ENCODE measurements around the gene PSMD3.
"Not testable (repeated sequence)": the region's sequence is repeated elsewhere in the genome, so short reads cannot be mapped to it uniquely, and the experiment has no call there.

PSMD3 gene

DNA sequence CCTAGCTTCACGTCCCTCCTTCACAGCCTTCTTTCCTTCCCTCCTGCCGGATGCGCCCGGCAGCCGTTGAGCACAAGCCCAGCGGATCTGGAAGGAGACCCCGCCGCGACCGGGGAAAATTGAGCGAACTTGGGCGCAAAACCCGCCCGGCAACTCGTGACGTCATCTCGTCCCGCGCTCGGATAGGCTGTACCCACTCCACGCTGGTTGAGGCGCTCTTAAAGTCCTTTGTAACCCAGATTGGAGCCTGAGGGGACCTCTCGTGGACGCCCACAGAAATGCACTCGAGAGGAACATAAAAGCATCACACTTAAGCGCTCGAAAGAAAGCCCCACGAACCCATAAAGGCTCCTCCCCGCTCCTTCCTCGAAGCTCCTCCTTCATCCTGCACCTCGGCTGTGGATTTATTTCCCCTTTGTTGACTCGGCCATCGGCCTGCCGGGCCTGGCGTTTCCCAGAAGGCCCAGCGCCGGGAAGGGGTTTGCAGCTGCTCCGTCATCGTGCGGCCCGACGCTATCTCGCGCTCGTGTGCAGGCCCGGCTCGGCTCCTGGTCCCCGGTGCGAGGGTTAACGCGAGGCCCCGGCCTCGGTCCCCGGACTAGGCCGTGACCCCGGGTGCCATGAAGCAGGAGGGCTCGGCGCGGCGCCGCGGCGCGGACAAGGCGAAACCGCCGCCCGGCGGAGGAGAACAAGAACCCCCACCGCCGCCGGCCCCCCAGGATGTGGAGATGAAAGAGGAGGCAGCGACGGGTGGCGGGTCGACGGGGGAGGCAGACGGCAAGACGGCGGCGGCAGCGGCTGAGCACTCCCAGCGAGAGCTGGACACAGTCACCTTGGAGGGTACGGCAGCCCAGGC is at the start of gene PSMD3:
Gene PSMD3, plus strand, starts transcription at position 457 of the 856 bp plus-strand sequence. Its CDS starts 164 bp downstream, at position 621.
- DNase-seq (ENCODE audit: low read depth): peak; percentile 100

DNA sequence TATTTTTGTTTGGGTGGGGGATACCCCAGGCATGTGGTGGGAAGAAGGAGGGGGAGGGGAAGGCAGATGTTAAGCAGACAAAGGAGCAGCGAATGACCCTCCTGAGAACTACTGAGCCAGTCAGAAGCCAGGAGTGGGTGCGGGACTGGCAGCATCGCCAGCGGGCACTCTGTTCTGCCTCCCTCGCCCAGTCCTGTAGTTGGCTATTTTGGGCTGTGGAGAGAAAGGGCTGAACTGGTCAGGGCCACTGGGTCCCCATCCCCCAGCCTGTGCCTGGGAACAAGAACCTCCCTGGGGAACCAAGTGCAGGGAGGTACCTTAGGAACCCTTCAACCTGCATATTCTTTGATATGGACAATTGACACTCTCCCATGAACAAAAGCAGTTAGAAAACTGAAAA is 46.7 kb upstream of the PSMD3 start:
- DNase-seq (ENCODE audit: low read depth): no peak

DNA sequence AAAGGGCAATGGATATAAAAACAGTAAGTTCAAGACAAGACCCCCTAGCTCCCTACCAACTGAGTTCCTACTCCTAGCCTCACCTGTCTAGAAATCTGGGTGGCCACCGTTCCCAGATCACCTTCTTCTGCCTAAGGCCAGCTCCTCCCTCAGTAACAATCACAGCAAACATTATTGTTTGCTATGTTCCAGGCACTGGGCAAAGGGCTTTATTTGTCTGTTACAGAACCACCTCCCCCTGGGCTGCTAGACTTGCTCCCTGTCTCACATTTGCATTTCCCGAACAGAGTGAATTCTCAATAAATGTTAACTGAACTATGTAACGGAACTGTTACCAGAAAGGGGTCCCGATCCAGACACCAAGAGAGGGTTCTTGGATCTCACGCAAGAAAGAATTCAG is 46.3 kb upstream of the PSMD3 start:
- DNase-seq (ENCODE audit: low read depth): no peak

DNA sequence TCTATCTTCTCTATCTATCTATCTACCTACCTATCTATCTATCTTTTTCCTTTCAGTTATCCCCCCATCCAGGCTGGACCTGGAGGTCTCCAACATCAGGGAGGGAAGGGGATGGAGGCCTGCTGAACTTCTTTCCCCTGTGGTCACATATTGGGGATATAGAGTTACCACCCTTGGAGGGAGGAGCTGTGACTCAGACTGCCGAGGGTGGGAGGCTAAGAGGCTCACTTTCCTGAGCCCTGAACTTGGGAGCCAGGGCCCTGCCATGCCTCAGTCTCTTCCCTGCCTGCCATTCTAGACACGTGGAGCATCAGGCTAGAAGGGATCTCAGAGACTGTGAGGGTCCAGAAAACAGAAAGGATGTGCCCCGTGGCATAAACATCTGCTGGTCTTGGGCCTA is 44.7 kb upstream of the PSMD3 start:
- no peak for DNase-seq (ENCODE audit: low read depth)

DNA sequence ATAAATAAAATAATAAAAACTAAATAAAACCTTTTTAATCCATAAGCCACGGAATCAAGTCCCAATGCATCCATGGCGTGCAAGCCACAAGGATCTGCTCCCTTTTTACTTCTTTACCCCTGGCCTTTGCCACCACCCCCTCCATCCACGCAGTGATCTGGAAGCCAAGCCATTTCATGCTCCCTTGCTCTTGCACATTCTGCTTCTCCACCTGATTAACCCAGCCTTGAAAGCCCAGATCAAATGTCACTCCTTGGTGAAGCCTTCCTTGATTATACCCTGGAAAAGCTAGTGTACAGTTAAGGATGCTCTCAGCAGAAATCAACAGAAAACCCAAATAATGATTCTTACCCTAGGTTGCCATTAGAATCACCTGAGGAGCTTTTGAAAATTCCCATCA is 43.2 kb upstream of the PSMD3 start:
- DNase-seq (ENCODE audit: low read depth): no peak

DNA sequence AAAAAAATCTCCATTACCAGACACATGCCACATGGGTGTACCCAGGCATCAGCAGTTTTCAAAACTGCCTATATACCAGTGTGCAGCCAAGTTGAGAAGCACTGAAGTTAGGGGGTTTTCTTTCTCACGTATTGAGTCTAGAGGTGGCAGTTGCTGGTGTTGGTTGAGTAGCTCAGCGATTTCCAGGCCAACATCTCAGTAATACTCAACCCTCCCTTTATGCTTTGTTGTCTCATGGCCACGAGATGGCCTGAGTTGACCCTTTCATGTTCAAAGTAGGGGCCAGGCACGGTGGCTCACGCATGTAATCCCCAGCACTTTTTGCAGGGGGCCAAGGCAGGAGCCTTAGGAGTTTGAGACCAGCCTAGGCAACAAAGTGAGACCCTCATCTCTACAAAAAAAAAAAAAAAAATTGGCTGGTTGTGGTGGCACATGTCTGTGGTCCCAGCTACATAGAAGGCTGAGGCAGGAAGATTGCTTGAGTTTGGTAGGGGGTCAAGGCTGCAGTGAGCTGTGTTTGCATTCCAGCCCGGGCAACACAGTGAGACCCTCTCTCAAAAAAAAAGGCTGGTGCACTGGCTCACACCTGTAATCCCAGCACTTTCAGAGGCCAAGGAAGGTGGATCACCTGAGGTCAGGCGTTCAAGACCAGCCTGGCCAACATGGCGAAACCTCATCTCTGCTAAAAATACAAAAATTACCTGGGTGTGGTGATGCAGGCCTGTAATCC is 42.3 kb upstream of the PSMD3 start:
- DNase-seq (ENCODE audit: low read depth): no peak

DNA sequence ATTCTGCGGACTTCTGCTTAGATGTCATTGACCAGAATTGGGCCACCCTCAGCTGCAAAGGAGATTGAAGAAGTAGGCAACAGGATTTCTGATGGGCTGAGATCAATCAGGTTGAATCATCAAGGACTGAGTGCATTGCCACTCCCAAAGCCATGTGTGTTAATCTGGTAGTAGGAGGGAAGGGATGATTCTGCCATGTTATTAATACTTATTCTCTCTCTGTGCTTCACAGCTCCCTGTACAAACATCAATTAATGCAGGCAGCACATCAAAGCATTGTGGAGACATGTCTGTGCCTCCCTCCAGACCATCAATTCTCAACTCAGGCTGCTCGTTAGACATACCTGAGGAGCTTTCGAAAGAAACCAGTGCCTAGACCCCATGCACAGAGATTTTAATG is 41.5 kb upstream of the PSMD3 start:
- DNase-seq (ENCODE audit: low read depth): no peak

DNA sequence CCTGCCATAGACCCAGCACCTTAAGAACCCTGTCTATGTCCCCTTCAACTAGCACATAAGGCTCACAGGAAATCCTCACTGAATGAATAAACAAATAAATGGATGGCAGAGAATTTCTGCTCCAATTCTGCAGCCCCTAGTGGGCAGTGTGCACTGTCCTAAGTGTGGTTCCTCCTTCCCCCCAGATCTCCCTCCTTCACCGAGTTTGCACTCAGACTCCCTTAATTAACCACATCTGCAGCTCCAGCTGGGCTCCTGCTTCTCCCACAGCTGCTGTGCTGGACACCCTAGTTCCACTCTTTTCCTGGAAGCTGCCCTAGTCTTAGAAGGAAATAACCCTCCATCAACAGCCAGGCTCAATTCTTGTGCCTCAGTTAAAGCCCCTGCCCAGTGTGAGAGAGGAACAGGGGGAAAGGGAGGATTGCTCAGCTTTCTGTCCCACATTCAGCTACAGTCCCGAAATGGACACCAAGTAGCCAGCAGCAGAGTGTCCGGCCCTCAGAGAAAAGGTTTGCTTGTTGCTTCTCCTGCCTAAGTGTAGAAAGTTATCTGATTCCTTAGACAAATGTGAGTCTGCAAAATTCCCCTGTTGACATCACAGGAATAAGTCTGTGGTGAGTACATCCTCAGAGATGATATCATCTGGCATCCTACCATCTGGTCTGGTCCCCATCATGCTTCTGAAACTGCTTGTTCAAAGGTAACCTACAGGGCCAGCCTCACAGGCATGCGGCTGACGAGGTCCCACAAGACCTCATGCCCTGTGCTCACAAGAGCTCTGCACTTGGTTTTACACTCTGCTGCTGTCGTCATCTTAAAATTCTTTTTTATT is 40.8 kb upstream of the PSMD3 start:
- DNase-seq (ENCODE audit: low read depth): no peak

DNA sequence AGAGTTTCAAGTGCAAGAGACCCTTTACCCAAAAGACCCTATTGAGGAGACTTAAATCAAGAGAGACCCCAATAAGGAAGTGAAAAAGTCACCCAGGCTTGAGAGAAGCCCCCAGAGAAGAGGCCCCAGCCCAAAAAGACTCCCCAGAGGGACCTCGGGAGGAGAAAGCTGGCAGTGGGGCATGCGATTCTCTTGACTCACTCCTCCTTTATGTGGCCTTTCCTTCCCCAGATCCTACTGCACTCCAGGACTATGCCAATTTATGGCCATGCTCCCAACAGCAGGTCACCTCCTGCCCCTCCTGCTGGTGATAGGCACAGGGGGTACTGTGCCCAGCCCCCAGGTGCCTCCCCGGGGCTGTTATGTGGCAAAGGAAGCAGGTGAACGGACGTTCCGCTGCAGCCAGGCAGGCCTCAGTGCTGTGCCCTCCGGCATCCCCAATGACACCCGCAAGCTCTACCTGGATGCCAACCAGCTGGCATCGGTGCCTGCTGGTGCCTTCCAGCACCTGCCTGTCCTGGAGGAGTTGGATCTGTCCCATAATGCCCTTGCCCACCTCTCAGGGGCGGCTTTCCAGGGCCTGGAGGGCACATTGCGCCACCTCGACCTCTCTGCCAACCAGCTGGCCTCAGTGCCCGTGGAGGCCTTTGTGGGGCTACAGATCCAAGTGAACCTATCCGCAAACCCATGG is 36.8 kb upstream of the PSMD3 start:
- DNase-seq (ENCODE audit: low read depth): no peak

DNA sequence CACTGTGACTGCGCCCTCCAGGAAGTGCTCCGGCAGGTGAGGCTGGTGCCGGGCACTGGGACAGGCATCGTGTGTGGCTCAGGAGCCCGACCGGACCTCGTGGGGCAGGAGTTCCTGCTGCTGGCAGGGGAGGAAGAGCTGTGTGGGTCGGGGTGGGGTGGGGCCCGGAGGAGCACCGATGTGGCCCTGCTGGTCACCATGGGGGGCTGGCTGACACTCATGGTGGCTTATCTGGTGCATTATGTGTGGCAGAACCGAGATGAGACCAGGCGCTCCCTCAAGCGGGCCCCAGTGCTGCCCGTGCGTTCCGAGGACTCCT is 36.3 kb upstream of the PSMD3 start:
- no peak for DNase-seq (ENCODE audit: low read depth)

DNA sequence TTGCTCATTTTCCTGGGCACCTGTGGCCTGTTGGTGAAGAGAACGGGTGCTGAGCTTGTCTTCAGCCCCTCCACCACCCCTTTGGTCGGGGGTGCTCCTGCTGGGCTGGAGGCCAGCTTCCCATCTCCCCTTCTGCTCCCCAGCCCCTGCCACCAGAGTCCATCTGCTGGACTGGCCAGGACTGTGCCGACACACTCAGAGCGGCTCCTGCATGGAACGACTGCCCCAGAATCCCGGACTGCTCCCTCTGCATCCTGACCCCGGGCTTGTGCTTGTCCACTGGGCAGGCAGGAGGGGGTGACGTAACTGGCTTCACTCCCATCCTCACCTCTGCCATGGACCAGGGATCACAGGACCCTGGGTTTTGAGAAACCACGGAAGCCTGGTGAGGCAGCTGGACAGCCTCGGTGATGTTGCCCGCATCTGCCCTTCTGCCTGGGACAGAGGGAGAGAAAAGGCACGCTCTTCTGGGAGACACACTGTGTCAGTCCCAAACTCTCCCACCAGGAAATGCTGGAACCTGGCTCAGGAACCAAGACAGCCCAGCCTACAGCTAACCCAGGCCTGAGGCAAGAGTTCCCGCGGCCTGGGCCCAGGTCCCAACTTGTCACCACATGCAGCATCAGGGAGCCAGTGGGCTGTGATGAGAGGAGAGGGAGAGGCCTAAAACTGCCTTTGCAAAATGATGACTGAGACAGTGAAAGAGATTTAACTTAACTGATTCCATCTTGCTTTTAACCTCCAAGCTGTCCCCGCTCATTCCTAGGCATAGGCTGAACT is 33.9 kb upstream of the PSMD3 start:
- DNase-seq (ENCODE audit: low read depth): no peak

DNA sequence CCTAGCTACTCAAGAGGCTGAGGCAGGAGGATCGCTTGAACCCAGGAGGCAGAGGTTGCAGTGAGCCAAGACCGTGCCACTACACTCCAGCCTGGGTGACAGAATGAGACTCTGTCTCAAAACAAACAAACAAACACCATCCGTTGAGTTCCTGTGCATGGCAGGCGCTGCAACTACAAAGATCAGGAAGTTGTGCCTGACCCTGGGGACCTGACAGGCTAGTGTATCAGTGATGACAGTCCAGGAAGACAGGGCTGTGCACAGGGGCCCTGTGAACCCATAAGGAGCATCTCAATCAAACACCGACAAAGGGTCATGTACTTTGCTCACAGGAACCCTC is 32.1 kb upstream of the PSMD3 start:
- not testable (repeated sequence) for DNase-seq (ENCODE audit: low read depth)

DNA sequence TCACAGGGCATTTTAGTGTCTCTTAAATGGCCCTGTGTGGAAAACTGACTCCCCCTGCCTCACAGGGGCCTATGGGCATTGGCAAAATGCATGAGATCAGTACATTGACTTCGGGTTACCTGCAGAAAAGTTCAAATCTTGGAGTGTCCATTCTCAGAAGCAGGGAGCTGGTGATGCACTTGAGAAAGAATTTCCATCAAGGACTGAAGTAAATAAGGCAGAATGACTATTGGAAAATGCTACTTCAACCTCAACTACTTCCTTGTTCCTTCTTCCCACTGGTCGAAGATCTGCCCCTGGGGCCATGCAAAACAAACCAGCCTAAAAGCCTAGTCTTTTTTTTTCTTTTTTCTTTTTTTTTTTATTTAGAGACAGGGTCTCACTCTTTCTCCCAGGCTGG is 31.6 kb upstream of the PSMD3 start:
- no peak for DNase-seq (ENCODE audit: low read depth)

DNA sequence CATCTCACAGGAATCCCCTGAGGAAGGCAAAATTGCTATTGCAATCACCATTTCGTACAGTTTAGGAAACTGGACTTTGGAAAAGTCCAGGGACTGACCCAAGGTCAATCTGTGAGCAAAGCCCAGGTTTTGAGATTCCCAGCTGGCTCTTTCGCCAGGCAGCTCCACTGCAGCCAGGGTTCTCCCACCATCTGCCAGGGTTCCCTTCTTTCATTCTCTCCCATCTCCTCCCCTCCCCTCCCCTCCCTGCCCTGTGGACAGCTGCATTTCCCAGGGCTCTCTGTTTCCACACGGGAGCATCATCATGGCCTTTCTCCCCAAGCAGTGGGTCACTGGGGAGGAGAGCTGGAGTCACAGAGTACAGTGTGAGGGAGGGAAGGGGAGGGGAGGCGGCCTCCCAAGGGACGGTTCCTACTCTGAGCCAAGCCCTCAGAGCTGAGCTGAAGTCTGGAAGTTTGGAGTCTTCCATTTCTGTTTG is 29.7 kb upstream of the PSMD3 start:
- no peak for DNase-seq (ENCODE audit: low read depth)

DNA sequence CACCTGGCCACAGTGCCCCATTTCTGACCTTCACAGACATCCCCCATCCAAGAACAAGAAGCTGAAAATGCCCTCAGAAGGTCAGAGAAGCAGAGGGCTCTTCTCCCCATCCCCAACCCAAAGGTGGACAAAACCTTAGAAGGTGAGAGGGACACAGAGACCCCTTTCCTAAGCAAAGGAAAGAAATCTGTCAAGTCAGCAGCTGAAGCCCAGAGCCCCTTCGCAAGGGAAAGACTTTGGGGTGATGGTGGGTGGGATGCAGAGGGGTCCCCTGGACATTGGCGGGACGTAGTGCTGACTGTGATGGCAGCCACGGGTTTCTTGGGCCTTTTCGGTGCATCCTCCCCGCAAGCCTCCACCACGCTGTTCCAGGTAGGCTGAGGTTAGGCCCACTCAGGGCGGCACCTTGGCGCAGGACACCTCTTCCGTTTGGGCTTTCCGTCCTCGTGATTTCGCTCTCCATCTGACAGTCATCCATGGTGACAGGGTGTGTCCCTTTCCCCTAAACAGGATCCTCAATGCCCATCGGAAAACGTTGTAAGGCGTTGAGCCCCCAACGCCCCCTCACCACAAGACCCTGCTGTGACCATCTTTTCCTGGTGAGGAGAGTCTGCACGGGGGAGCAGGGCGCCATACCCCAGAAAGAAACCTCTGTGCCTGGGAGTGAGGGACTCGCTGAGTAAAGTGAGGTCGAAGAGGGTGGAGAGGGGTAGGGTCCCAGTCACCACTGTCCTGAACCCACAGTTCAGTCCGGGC is 28.5 kb upstream of the PSMD3 start:
- DNase-seq (ENCODE audit: low read depth): no peak

DNA sequence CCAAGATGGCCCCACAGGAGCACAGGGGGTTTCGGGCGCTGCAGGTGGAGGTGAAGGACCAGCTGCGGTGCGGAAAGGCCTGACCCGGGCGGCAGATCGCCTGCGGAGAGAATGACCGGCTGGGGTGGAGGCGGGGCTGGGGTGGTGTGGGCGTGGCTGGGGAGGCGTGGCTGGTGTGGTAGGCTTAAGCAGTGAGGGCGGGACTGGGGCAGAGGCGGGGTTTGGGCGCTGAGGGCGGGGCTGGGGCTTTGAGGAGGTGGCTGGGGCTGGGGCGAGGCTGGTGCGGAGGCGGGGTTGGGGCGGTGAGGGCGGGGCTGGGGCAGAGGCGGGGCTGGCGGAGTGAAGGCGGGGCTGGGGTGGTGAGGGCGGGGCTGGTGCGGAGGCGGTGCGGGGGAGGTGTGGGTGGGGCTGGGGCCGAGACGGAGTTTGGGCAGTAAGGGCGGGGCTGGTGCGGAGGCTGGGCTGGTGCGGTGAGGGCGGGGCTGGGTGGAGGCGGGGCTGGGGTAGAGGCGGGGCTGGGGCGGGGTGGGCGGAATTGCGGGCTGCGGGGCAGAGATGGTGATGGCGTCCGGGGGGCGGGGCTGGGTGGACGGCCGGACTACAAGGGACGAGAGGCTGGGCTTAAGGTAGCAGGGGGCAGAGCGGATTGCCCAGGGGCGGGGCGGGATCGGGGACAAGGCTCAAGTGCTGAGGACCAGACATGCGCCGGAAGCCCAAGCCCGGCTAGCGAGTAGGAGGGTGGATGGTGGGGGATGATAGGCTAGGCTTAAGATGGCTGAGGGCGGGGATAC is 27.7 kb upstream of the PSMD3 start:
- peak; percentile 99 for DNase-seq (ENCODE audit: low read depth)

DNA sequence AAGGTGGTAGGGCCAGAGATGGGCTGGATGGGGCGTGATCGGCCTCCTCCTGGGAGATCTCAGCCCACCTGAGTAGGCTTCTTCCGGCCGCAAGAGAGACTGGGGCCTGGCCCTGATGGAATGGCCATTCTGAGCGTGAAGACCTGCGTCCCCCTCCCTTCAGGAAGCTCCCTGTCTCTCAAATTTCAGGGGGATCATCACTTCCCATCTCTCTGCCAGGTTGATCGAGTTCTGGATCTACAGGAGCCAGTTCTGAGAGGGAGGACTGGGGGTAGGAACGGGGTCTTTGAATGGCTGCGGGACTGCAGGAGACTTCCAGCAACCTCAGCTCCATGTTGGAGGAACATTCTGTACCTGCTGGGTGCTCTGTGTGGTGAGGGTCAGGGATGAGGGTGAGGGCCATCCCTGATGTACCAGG is 27.1 kb upstream of the PSMD3 start:
- DNase-seq (ENCODE audit: low read depth): no peak

DNA sequence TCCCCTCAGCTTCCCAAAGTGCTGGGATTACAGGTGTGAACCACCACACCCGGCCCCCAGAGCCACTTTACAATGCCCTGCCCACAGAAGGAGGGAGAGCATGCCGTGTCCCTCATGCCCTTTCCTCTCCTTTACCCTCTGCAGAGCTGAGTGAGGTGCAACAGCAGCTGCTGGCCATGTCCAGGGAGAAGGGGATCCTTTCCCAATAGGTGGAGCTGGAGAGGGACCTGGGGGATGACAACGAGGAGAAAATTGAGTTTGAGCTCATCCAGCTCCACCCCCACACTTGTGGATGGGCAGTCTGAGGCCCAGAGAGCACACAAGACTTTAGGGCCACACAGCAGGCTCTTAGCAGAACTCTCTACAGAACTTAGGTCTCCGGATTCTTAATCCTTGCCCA is 25.7 kb upstream of the PSMD3 start:
- DNase-seq (ENCODE audit: low read depth): no peak

DNA sequence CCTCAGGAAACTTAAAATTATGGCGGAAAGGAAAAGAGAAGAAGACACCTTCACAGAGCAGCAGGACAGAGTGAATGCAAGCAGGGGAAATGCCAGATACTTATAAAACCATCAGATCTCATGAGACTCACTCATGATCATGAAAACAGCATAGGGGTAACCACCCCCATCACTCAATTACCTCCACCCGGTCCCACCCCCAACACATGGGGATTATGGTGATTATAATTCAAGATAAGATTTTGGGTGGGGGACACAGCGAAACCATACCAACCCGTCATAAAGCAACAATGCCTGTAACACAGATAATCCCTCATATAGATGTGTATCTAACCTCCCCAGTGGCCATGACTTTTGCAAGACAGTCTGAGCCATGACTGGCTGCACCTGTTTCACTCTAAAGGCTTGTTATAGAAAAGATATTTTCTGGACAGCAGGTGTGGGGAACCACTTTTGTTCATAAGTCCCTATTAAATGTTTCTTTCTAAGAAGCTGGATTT is 24.8 kb upstream of the PSMD3 start:
- no peak for DNase-seq (ENCODE audit: low read depth)

All from CMK (cell line).